HG03175 (cell line): Measurements from ENCODE around the gene RNF11.
"Not testable (repeated sequence)": the region's sequence is repeated elsewhere in the genome, so short reads cannot be mapped to it uniquely, and the experiment has no call there.

Source experiments
- ATAC-seq: cut with Tn5 transposase; IDR thresholded peaks from one replicate; pipeline ENCODE4 v1.9.1; 2021; ENCODE audit warnings: mild to moderate bottlenecking, moderate library complexity; ENCODE audit not compliant: unreplicated experiment

The RNF11 gene, protein sequence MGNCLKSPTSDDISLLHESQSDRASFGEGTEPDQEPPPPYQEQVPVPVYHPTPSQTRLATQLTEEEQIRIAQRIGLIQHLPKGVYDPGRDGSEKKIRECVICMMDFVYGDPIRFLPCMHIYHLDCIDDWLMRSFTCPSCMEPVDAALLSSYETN

GRCh38 chr1:51235673-51236530, at the start of gene RNF11:
Gene RNF11, plus strand, starts transcription at chr1:51236273. Its CDS starts 484 bp downstream, at chr1:51236757.
- peak; percentile 82 for ATAC-seq

DNA sequence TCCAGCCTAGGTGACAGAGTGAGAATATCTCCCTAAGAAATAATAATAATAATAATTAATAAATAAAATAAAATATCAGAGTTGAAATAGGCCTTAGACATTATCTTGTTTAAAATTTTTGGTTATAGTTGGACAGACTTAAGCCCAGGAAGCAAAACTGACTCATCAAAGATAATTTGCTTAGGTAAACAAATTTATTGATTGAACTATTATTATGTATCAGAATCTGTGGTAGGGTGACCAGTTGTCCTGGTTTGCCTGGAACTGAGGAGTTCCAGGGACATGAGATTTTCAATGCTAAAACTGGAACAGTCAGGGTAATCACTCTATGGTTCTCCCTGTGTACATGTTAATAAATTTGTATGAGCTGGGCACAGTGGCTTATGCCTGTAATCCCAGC, 47.8 kb upstream of the RNF11 start:
- ATAC-seq, result no peak

DNA sequence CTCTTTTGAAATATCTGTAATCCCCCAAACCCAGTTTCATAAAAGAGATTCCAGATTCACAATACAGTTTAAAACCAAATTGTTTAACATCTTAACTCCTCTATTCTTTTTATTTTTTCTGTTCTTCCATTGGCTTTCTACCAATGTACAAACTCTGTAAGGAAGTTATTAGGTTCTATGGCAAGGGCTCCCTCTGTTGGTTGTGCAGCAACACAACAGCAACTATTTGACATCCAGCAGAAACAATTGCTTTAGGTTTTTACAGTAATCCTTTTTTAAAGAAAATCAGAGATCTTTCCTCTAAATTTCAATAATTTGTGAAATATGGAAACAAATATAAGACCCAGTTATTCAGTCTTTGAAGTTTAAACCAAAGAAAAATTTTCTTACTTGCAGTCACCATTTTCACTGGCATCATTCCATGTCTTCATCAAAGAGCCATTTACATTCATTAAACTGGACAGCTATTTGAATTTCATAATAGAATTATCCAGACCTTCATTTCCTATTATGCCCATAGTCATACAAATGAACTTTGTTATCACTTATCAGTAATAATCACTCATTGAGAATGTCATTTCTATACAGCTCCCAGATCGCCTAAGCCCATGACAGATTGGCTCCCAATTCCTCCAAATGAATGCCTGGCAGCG, 46.5 kb upstream of the RNF11 start:
- no peak for ATAC-seq

- ATAC-seq, result no peak
These were observed 45.1 kb upstream of the RNF11 start for GRCh38 chr1:51190961-51191360.

DNA sequence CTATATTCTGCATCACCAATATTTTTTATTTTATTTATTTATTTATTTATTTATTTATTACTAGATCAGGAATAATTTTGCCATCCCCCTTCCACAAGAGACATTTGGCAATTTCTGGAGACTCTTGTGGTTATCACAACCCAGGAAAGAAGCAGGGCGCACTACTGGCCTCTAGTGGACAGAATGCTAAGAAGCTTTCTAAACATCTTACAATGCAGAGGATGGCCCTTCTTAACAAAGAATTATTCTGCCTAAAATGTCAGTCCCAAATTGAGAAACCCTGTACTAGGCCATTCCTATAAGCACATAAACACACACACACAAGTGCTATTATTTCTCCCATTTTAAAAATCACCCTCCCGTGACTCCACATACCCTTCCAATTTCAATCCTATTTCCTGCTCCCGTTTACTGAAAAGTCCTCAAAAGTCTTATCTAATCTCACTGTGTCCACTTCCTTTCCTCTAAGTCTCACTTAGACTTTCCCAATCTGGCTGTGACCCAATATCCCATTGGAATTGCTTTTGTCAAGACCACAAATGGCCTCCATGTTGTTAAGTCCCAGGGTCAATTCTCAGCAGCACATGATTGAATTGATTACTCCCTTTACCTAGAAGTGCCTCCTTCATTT, 43.7 kb upstream of the RNF11 start:
- ATAC-seq, result no peak

DNA sequence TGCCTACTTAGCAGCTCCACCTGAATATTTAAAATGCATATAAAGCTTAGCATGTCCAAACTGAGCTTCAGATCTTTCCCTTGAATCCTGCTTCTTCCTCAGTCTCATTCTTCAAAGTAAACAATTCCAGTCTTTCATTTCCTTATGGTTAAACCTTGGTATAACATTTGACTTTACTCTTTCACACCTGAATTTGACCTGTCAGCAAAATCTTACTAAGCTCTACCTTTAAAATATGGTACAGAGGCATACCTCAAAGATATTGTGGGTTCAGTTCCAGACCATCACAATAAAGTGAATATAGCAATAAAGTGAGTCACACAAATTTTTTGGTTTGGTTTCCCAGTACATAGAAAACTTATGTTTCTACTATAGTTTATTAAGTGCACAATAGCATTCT, 42.5 kb upstream of the RNF11 start:
- no peak for ATAC-seq

GRCh38 chr1:51203121-51203873, 32.8 kb upstream of the RNF11 start:
- peak; percentile 72 for ATAC-seq

GRCh38 chr1:51203874-51204245, 32.2 kb upstream of the RNF11 start:
- ATAC-seq, result no peak

- no peak for ATAC-seq
These were observed 26.0 kb upstream of the RNF11 start for GRCh38 chr1:51210055-51210454.

GRCh38 chr1:51210676-51211075, 25.4 kb upstream of the RNF11 start:
- no peak for ATAC-seq

- ATAC-seq, result no peak
These were observed 21.4 kb upstream of the RNF11 start for GRCh38 chr1:51214615-51215131.

DNA sequence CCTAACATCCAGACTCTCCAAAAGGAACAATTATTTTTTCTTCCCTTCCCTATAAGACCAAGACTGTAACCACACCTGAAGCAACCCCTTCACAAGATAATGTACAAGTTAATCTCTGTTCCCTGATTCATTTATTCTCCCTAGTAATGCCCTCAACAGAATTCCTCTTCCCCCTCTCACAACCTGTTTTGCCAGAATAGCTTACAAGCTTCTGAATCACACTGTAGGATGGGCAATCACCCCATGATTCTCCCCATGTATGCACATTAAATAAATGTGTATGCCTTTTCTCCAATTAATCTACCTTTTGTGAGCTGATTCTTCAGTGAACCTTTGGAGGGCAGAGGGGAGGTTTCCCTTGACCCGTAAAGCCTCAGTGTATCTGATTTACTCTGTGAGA, 20.9 kb upstream of the RNF11 start:
- ATAC-seq, result no peak

DNA sequence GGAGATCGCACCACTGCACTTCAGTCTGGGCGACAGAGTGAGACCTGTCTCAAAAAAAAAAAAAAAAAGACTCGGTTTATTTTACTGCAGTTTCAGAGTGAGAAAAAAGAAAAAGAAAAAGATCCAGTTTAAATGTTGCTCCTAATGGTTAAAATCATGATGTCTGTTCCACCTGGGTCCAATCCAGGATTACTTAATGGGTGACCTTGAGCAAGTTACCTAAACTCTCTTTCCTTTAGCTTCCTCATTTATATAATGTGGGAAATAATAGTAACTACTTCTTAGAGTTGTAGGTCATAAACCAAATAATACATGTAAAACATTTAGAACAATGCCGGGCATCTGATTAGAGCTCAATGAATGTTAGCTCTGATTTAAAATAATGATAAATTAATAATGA, 19.4 kb upstream of the RNF11 start:
- ATAC-seq, result no peak

- ATAC-seq, result no peak
These were observed 19.0 kb upstream of the RNF11 start for GRCh38 chr1:51217101-51217500.

- ATAC-seq, result no peak
These were observed 17.5 kb upstream of the RNF11 start for GRCh38 chr1:51218570-51218969.

GRCh38 chr1:51219022-51219421, 17.1 kb upstream of the RNF11 start:
- no peak for ATAC-seq

DNA sequence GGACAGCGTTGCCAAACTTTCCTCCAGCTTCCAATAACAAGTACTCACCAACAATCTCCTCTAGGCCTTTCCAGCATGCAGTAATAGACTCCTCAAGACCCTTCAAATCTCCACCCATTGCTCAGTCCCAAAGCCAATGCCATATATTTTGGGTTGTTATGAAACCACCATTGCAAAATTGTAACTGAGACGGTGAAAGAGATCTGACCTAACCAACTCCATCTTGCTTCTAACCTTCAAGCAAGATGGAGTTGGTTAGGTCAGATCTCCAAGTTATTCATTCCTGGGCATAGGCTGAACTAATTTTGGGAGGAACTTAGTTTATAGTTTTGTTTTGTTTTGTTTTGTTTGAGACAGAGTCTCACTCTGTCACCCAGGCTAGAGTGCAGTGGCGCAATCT, 14.5 kb upstream of the RNF11 start:
- ATAC-seq, result not testable (repeated sequence)

GRCh38 chr1:51222136-51222787, 13.8 kb upstream of the RNF11 start:
- ATAC-seq, result no peak

GRCh38 chr1:51222809-51223208, 13.3 kb upstream of the RNF11 start:
- no peak for ATAC-seq

DNA sequence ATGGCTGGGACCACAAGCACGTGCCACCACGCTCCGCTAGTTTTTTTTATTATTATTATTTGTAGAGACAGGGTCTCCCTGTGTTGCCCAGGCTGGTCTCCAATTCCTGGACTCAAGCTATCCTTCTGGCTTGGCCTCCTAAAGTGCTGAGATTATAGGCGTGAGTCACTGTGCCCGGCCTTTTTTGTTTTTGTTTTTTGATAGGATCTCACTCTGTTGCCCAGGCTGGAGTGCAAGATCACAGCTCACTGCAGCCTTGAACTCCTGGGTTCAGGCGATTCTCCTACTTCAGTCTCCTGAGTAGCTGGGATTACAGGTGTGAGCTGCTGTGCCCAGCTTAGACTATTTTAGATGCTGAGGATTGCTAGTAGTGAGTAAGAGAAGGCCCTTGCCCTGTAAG, 11.8 kb upstream of the RNF11 start:
- ATAC-seq, result no peak
